Measurements from ENCODE around the gene WDR88. TPM values are rescaled to one million over a fixed set of nuclear protein-coding genes. Genes with fewer than 3 reads are reported as not detected.

WDR88 gene
- total and polyA plus RNA-seq, 8 donors, result not detected

GRCh38 chr19:33211794-33212435, 80.0 kb downstream of the WDR88 start:
- peak in 1 of 2 donors; percentile 77 for DNase-seq

GRCh38 chr19:33212436-33213172, 80.7 kb downstream of the WDR88 start:
- DNase-seq, result peak in 1 of 2 donors; percentile 63
- Histone ChIP-seq H3K36me3 (peaks cover 0 to 4% (median 0%) of the 10 kb centered on the region in 4 donors), H3K4me3 (no peak overlapping the region), H3K9me3 (no peaks in the 10 kb centered on the region), H3K27ac (no peak overlapping the region), H3K4me1 (no peaks in the 10 kb centered on the region), H3K27me3 (peaks cover 0 to 6% (median 0%) of the 10 kb centered on the region in 3 donors)
- 65 to 85% (median 74%) methylated on average over 20 to 30 of the region's 30 CpGs for WGBS, 5 donors
- TF ChIP-seq CTCF (IDR thresholded peaks at IDR 0.05) (no peak), EP300 (IDR thresholded peaks at IDR 0.05) (no peak), POLR2A (IDR thresholded peaks at IDR 0.05) (no peak), POLR2AphosphoS5 (IDR thresholded peaks at IDR 0.05) (no peak)
- intact Hi-C loops (cut with DNase I; ENCODE audit: low total_unique reads), result no loop called here

More at GRCh38 chr19:33211794-33212435, 80.0 kb downstream of the WDR88 start:
- intact Hi-C loops (cut with DNase I; ENCODE audit: low total_unique reads), result no loop called here
- peaks cover 0 to 10% (median 6%) of the 10 kb centered on the region in 4 donors for H3K36me3 ChIP-seq
- WGBS, 5 donors, result 70 to 84% (median 78%) methylated on average over 7 to 17 of the region's 17 CpGs
- no peaks in the 10 kb centered on the region for H3K4me1 ChIP-seq
- no peaks in the 10 kb centered on the region for H3K27me3 ChIP-seq
- no peaks in the 10 kb centered on the region for H3K9me3 ChIP-seq
- TF ChIP-seq POLR2AphosphoS5 (IDR thresholded peaks at IDR 0.05), result no peak
- H3K4me3 ChIP-seq, result no peak overlapping the region
- no peak overlapping the region for H3K27ac ChIP-seq

GRCh38 chr19:33214596-33214995, 82.7 kb downstream of the WDR88 start:
- Histone ChIP-seq H3K9me3 (no peaks in the 10 kb centered on the region), H3K27me3 (peaks cover 0 to 19% (median 0%) of the 10 kb centered on the region in 3 donors), H3K27ac (no peak overlapping the region), H3K4me1 (no peaks in the 10 kb centered on the region), H3K4me3 (no peak overlapping the region), H3K36me3 (no peaks in the 10 kb centered on the region)
- DNase-seq, result peak in 1 of 2 donors; percentile 61
- WGBS, 5 donors, result 42 to 55% (median 51%) methylated on average over 5 to 6 of the region's 6 CpGs
- intact Hi-C loops (cut with DNase I; ENCODE audit: low total_unique reads), result no loop called here
- TF ChIP-seq POLR2A (IDR thresholded peaks at IDR 0.05), result no peak
- no peak for TF ChIP-seq EP300 (IDR thresholded peaks at IDR 0.05)
- TF ChIP-seq CTCF (IDR thresholded peaks at IDR 0.05), result no peak
- no peak for TF ChIP-seq POLR2AphosphoS5 (IDR thresholded peaks at IDR 0.05)

GRCh38 chr19:33215438-33216197, 83.7 kb downstream of the WDR88 start:
- Histone ChIP-seq H3K27me3 (peaks cover 0 to 28% (median 0%) of the 10 kb centered on the region in 3 donors), H3K4me3 (no peak overlapping the region), H3K9me3 (no peaks in the 10 kb centered on the region), H3K27ac (no peak overlapping the region), H3K36me3 (no peaks in the 10 kb centered on the region), H3K4me1 (no peaks in the 10 kb centered on the region)
- TF ChIP-seq POLR2AphosphoS5 (IDR thresholded peaks at IDR 0.05), result no peak
- TF ChIP-seq CTCF (IDR thresholded peaks at IDR 0.05), result no peak
- no peak for TF ChIP-seq POLR2A (IDR thresholded peaks at IDR 0.05)
- TF ChIP-seq EP300 (IDR thresholded peaks at IDR 0.05), result no peak
- intact Hi-C loops (cut with DNase I; ENCODE audit: low total_unique reads), result no loop called here
- DNase-seq, result no peak
- 91 to 95% (median 92%) methylated on average over 8 to 19 of the region's 19 CpGs for WGBS, 5 donors
